Measurements from ENCODE around the gene DNAI1.
A peak's percentile ranks its signal among the peaks of the same experiment; 100 is the strongest.
"Not testable (repeated sequence)": the region's sequence is repeated elsewhere in the genome, so short reads cannot be mapped to it uniquely, and the experiment has no call there.

The DNAI1 gene
- total RNA-seq = 0 to 0.07 reads per million in 2 donors

DNA sequence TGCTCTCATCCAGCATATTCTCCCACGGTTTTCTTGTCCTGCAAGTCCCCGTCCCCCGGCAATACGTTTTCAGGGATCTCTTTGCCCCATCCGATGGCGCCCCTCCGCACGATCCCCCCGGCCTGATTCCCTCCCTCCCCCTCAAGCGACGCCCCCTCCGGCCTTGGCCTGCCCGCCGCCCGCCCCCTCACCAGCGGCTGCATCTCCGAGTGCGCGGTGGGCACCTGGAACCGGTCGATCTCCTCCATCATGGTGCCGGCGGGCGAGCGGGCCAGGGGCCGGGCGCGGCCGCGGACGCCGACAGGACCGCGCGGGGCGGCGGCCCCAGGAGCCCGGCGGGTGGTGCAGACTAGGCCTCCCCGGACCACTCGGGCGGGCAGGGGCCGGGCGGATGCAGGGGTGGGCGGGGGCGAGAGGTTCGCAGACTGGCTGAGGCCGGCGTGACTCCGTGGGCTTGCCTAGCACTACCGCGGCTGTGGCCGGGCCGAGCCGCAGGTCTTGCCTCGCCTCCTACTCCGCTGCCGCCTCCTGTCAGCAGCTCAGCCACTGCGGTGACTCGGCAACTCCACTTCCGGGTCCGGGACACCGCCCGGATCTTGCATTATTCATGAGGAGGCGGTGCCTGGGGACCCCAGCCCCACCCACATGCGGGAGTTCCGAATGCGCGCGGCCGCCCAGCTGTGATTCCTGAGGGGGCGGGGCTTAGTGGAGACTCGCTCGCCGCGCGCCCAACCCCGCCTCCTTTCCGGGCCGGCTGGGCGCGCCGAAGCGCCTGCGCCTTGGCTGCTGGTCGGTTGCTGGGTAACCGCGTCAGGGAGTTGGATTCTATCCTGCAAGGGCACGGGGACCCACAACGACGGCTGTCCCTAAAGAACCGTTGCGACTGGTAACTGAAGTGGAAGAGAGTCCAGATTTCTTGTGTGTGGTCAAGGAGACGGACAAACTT lies at the start of gene DNAI1, which contains the start of gene FAM219A:
Gene DNAI1 (plus strand): TSS at position 793 of the 946 bp plus-strand sequence. CDS start 201 bp downstream, outside the sequence.
Gene FAM219A (minus strand): TSS at position 558 of the 946 bp plus-strand sequence. CDS start 307 bp downstream, at position 251.
- peak; percentile 97 to 99 (median 98) for DNase-seq

DNA sequence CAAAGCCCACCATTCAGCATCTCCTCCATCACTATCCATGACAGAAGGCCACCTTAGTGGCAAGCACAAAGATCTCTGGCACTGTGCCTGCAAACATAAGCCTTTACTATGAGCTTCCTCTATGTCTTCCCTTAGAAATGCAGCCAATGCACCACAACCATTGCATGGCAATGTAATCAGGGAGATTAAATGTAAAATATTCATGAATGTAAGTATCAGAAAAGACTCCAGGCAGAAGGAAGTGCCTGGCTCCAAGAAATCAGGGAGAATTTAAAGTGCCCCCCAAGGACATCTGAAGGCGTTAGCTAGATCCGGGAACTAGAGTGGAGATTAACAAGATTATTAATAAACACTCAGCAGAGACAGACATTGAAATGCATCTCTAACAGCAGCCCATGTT lies 49.5 kb upstream of the DNAI1 start:
- DNase-seq = no peak

DNA sequence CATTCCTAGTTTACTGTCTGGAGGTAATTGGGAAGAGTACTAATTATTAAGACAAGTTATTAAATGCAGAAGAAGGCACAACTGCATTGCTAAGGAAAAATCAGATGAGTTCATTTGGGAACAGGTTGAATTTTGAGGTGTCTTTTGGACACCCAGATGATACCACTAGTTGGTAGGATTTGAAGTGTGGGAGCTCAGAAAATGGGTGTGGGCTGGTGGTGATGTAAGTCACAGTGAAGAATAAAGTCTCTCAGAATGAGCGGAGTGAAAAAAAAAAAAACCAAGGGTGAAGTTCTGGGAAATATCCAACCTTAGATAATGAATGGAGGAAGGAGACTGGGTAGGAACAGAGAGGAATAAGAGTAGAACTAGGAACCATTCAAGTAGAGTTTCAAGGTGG lies 46.3 kb upstream of the DNAI1 start:
- DNase-seq = no peak

DNA sequence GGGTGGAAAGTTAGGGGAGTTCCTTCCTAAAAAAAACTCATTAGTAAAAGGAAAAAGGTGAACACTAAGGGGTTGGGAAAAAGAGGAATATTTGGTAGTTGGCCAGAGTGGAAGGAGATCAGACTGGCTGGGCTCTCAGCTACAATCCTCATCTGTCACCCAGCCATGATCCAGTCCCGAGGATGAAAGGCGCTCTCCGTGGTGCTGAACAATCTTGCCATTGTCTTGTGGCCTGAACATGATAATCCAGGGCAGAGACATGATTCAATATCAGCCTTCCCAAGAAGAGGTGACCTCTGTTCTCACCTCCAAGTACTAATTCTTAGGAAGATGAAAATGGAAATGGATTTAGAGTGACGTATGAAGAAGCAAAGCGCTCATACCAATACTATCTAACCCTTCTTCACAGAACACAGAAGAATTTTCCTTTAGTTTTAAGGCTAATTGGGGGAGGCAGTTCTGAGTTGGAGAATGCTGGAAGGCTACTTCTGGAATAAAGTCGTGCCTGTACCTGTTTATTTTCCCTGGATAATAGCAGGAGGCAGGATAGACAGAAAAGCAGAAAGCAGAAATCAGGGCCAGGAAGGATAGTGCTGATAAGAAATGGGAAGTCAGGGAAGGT lies 45.3 kb upstream of the DNAI1 start:
- DNase-seq = peak in 1 of 5 experiments; percentile 52

DNA sequence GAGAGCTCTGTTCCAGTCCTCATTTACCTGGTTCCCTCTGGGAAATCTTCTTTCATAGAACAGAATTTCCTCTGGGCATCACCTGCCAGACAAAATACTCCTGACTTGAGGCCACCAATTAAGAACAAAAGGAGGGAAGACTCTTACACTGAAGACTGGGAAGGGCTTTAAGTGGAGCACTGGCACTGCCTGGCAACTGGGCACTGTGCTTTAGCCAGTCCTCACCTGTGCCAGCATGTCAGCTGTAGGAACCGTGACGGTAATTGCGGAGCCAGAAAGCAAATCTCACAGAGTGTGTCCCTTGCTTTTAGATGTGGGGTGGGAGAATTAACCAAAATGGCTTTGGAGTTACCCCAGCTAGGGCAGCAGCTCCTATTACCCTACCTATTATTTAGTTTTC lies 40.9 kb upstream of the DNAI1 start:
- DNase-seq = no peak

DNA sequence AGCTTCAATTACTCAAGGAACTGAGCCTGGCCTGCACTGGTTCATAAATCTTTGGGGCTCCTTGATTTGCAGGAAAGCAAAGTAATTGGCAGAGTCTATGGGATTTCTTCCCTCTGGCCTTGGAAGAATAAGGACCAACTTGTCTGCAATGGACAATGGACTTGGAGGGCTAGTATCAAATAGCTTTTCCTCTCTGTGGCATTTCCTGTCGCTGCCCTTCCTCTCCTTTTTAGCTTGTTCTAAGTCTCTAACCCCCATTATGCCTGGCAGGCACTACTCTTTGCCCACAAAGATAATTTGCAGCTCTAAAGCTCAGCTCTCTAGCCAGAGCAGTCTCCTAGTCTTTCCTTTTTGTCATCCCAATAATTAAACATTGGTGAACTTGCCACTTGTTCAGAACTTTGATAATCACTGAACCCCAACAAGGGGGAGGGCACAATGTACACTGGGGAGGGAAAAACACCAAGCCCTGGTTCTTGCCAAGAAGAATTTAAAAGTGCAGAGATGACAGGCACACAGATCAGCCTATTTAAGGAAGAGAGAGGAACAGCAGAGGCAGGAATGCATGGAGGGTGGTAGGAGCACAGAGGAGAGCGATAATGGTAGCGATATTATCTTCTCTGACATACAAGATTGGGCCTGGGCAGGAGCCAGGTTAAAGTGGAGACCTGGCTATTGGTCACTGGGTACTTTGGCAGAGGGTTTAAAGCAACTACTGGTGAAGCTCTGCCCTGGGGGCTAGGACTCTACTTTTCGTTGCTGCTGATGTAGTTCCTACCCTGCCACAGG lies 38.7 kb upstream of the DNAI1 start:
- no peak for DNase-seq

DNA sequence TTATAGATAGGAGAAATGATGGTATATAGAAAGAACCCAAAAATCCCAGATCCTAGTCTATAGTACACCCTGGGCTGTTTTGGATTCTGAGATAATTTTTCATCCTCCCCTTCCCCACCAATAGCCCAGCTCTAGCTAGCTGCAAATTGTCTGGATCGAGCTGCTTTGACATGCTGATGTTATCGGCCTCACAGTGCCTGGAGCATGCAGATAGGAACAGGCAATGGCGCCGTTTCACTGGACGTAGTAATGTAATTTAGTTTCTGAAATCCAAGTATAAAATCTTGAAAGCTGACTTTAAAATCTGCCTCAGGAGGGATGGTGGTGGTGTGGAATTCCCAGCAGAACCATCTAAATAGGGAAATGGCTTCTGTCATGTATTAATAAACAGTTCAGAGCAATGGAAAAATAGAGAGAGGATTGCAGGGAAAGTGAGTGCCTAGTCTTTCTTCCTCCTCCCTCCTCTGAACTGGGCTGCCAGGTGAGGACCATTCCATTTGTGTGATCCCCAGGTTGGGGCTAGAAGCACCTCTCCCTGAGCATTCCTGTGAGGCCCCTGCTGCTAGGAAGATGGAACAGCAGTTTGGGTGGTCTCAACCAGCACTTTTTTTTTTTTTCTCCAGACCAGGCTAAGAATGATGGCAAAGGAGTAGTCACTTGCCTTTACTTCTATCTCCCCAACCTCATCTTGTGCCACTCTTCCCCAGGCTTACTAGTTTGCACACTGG lies 32.1 kb upstream of the DNAI1 start:
- DNase-seq = no peak

DNA sequence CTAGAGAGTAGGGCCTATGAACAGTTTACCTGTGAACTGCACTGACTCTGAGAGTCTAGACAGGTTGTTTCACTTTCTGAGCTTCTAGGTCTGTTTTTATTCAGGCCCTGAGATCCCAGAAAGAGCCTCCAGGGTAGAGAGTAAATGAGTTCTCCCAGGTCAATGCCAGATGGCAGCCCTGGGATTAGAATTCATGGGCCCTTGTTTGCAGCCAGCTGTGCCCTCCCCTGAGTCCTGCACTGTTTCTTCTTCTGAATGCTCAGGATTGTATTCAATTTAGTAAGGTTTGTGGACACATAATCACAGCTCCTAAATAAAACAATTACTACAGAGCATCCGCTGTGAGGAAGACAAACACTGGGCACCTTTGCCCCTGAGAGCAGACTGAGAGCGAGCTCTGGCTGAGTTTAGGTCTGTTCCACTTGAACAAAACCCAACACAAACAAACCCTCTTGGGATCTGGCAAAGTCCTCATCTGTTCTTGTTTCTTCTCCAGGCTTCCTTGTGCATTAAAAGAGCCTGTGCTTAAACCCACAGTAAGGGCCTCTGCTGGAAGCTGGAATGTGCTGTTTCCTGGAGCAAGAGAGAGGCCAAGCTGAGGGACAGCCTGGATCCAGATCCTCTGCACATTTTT lies 30.2 kb upstream of the DNAI1 start:
- DNase-seq = no peak

DNA sequence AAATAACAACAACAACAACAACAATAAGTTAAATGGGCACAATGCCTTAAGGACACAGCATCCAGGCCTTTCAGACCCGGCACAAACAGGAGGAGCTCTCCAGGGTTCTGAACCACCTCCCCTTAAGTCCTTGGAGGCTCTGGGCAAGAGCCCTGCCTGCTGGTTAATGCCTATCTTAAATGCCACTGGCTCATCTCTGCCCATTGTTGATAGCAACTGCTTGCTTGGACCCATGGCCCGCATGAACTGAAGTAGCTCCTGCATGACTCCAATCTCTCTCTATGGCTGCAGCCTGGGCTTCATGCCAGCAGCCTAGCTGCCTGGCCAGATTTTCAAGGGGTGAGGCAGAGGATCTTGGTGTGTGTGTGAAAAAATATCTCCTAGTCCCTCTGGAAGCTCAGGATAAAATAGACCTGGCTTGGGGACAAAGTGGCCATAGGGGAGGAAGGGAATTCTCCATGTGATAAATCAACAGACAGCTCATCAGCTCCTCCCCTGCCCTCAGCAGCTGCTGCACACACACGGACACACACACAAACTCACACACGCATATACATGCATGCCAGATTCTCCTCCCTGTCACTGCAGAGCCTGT lies 27.7 kb upstream of the DNAI1 start:
- DNase-seq = peak in 1 of 5 experiments; percentile 45

DNA sequence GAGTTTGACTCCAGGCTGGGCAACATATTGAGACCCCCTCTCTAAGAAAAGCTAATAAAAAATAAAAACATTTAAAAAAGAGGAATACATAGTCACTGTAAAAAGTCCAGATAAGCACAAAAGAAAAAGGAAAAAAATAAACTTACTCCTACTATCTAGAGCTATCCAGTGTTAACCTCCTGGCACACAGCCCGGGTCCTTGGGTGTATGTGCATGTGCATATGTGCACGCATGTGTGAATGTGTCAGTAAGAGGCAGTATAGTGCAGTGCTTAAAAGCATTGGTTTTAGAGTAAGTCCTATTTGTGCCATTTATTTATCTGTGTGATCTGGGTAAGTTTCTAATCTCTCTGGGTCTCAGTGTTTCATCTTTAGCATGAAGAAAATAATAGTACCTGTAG lies 26.9 kb upstream of the DNAI1 start:
- DNase-seq = no peak

DNA sequence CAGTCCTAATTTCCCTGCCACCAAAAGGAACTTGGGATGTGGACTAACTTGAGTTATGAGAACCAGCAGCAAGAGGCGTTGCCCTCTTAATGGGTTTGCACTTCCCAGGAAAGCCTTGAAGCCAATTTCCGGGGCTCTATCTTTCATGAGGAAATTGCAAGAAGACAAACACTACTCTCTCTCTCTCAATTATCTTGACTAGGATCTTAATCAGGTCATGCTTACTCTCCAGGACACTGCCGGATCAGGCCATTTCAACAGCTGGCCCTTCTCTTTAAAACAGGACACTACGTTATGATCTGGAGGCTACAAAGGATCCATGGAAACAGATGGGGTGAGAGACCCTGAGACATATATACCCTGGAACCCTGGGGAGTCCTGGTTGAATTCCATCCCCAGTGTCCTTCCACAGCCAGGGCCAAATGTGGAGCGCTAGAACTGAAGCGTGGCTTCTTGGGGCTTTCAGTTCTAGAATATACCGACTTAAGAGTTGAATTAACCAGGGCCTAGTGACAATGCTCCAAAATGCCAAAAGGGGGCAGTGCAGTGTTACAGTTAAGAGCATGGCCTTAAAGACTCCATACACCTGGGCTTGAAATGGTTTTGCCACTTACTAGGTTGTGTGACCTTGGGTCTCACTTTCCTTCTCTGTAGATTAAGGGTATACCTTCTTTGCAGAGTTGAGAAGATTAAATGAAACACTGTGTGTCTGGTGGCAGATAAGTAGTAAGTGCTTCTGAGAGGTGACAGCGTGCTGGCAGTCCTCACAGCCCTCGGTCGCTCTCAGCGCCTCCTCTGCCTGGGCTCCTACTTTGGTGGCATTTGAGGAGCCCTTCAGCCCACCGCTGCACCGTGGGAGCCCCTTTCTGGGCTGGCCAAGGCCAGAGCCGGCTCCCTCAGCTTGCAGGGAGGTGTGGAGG lies 21.3 kb upstream of the DNAI1 start:
- peak in 4 of 5 experiments; percentile 31 to 76 (median 40) for DNase-seq

DNA sequence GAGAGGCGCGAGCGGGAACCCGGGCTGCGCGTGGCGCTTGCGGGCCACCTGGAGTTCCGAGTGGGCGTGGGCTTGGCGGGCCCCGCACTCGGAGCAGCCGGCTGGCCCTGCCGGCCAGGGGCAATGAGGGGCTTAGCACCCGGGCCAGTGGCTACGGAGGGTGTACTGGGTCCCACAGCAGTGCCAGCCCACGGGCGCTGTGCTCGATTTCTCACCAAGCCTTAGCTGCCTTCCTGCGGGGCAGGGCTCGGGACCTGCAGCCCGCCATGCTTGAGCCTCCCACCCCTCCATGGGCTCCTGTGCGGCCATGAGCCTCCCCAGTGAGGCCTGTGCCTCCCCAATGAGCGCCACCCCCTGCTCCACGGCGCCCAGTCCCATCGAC lies 20.7 kb upstream of the DNAI1 start:
- not testable (repeated sequence) for DNase-seq

DNA sequence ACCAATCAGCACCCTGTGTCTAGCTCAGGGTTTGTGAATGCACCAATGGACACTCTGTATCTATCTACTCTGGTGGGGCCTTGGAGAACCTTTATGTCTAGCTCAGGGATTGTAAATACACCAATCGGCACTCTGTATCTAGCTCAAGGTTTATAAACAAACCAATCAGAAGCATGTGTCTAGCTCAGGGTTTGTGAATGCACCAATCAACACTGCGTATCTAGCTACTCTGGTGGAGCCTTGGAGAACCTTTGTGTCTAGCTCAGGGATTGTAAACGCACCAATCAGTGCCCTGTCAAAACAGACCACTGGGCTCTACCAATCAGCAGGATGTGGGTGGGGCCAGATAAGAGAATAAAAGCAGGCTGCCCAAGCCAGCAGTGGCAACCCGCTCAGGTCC lies 20.1 kb upstream of the DNAI1 start:
- not testable (repeated sequence) for DNase-seq

DNA sequence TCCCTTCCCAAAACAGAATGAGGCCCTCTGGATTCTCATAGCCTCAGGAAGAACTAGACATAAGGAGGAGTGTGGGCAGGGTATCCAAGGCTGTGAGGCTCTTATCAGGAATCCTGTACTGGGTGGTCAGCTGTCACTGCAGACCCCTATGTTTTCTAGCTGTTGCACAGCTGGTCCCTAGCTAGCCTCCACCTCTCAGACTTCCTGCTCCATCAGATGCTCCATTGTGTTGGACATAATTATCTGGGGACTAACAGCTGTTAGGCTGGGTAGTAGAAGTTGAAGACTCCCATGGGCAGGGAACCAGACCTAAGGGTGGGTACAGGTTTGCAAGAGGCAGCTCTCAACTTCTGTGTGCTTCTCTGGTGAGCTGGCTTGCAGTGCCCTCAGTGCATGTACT lies 18.6 kb upstream of the DNAI1 start:
- DNase-seq = no peak

DNA sequence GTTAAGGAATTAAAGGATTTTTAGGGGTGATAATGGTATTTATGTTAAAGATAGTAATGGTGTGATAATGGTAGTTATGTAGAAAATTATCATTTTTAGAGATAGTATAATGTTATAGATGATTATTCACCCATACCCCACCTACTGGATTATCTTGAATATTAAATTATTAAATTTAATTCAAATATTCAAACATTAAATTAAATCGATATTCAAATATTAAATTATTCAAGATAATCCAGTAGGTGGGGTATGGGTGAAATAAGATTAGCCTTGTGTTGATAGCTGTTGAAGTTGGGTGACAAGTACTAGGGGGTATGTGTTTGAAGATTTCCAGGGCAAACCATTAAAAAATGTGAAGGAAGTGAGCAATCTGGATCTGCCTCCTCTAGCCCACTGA lies 15.8 kb upstream of the DNAI1 start:
- DNase-seq = no peak

DNA sequence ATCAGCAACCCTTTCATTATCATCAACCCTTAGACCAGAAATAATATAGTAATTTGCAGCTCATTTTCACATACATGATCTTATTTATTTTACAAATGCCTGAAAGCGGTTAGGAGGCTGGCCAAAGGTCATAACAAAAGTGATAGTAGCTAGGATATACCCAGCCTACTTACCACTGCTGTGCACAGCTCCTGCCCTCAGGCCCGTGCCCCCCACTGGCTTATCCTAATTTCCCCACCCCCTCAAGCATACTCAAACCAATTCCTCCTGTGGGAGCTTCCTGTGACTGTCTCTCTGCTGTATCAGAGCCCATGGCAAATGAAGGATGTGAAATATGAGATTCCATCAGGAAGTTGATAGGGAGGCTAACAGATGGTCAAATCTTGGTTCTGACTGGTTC lies 15.1 kb upstream of the DNAI1 start:
- no peak for DNase-seq

DNA sequence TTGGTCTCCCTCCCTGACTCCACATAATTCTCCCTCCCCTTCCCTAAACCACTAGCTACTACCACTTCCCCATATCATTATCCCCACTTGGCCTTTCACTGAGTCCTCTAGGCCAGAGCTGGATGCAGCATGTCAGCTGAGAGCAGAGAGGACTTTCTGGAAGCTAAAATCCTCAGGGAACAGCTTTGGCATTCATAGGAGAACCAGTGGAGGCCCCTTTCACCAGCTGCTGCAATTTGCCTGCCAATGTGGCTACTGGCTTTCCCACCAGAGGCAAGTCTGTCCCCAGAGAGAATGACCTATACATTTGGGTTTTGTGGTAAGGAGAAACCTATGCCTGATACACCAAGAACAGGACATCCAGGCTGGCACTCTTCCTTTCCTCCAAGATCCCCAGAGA lies 14.6 kb upstream of the DNAI1 start:
- DNase-seq = no peak

DNA sequence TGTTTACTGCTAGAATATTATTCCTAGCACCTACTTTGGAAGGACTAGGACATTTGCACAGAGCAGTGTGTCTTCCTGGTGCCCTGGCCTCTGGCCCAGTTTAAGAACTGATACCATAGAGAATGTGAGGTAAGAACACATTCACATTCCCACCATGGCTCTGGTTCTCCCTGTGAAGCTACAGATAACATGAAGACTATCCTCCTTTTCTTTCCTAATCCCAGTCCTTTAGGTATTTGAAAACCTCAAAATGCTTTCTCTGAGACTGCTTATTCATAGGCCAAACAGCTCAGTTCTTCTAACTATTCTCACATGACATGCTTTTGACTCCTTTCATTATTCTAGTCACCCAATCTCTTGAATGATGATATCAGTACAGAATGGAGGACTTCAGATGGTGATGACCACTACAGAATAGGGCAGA lies 12.1 kb upstream of the DNAI1 start:
- DNase-seq = no peak

DNA sequence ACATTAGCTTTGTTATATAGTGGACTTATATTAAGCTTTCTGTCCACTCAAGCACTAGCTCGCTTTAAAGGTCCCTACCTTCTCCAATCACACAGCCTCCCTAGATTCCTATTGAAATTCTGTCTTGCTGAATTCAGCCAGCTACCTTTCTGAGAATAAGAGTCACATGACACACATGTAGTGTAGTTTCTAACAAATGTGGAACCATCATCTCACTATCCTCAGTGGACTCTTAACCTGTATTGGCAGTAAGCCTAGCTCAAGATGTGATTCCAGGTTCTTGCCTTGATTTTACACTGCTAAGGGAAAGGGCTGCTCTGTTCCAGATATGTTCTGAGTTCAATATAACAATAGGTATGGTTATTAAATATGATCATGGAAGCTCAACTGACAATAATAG lies 11.7 kb upstream of the DNAI1 start:
- DNase-seq = no peak

DNA sequence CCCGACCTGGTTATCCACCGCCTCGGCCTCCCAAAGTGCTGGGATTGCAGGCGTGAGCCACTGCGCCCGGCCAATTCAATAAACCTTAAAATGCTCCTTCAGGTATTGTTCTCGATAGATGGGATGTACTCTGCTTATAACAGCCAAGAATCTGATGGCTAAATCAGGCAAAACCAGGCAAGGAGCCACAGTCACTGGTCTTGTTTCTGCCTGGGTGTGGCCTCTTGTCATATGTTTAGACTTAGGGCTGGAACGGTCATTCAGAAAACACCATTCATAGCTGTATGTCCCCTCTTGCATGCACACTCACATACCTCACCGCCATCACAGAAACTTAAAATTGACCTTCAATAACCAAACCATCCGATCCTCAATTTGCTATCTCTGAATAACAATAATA lies 8.0 kb upstream of the DNAI1 start:
- DNase-seq = no peak

All from T-helper 2 cell (primary cell).